Measurements from ENCODE around the gene CXCR3. TPM values are rescaled to one million over a fixed set of nuclear protein-coding genes. Genes with fewer than 3 reads are reported as not detected.
A peak's percentile ranks its signal among the peaks of the same experiment; 100 is the strongest.
"Not testable (repeated sequence)": the region's sequence is repeated elsewhere in the genome, so short reads cannot be mapped to it uniquely, and the experiment has no call there.

The CXCR3 gene
- total RNA-seq, 2 donors from 2014 or later = 2.7 to 14.8 TPM

DNA sequence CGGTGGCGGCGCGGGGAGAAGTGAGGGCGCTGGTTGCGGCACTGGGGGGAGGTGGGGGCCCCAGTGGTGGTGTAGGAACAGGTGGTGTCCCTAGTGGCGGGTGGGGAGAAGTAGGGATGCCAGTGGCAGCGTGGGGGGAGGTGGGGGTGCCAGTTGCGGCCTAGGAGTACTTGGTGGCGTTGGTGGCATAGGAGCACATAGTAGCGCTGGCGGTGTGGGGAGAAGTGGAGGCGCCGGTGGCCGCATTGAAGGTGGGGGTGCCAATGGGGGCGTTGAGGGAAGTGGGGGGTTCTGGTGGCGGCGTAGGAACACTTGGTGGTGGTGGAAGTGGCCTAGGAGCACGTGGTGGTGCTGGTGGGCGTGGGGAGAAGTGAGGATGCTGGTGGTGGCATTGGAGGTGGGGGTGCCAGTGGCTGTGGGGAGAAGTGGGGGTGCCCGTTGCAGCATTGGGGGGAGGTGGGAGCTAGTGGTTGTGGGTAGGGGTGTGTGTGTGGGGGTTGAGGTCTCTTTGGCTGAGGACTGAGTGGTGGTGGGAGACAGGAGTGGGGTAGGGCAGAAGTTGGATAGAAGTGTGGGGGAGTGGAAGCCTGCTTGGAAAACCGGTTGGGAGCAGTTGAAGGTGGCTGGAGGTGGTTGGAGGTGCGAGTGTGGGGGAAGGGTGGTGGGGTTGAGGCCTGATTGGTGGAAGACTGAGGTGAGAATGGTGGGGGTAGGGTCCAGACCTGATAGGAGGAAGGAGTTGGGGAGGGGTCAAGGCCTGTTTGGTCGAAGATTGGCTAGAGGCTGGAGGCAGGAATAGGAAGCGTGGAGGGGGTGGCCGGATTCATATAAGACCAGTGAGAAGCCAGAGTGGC is 38.9 kb downstream of the CXCR3 start:
- Mint-ChIP-seq H3K4me1 (ENCODE audit: low read depth in 2 of 2) (peaks cover 0 to 15% of the 10 kb centered on the region in 2 donors), H3K4me3 (no peak overlapping the region), H3K9me3 (no peaks in the 10 kb centered on the region), H3K27ac (peak overlapping the region; percentile 33 to 72), H3K36me3 (no peaks in the 10 kb centered on the region), H3K27me3 (no peaks in the 10 kb centered on the region)
- DNase-seq (ENCODE audit: low spot score) = no peak
- ATAC-seq = peak in 1 of 2 donors; percentile 55

DNA sequence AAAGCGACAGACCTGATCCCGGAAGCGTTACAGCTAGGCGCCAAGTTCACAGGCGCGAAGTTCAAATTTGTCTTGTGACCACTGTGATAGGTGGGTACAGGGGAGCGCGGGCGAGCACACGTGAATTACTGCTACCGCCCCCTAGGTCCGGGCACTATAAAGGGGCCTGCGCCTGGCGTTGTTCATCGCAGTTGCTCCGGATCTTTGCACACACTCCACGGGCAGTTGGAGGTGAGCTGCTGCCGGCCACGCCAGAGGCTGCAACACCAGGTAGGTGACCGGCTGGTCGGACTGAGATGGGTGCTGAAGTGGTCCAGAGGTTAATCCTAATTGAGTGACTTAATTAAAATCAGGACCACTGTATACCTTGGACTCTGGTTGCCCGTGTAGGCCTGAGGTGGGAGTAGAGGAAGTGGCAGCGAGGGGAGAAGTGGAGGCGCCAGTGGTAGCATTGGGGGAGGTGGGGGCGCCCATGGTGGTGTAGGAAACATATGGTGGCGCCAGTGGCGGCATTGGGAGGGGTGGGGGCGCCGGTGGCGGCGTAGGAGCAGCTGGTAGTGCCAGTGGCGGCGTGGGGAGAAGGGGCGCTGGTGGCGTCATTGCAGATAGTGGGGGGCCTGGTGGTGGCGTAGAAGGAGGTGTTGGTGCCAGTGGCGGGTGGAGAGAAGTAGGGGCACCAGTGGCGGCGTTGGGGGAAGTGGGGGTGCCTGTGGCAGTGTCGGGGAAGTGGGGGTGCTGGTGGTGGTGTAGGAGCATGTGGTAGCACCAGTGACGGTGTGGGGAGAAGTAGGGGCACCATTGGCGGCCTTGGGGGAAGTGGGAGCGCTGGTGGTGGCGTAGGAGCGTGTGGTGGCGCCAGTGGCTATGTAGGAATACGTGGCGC is 39.8 kb downstream of the CXCR3 start, which contains the start of gene GCNA:
Gene GCNA (plus strand): TSS at position 185 of the 883 bp plus-strand sequence. CDS start 2,385 bp downstream, outside the sequence.
- no peak for ATAC-seq
- H3K4me3 Mint-ChIP-seq = no peak within 1 kb of the TSS
- no peaks in the 10 kb centered on the region for H3K27me3 Mint-ChIP-seq
- peaks cover 0 to 15% of the 10 kb centered on the region in 2 donors for H3K4me1 Mint-ChIP-seq (ENCODE audit: low read depth in 2 of 2)
- no peaks in the 10 kb centered on the region for H3K36me3 Mint-ChIP-seq
- H3K9me3 Mint-ChIP-seq = no peaks in the 10 kb centered on the region
- DNase-seq (ENCODE audit: low spot score) = no peak
- peak within 1 kb of the TSS in 1 of 2 donors; percentile 76 for H3K27ac Mint-ChIP-seq

DNA sequence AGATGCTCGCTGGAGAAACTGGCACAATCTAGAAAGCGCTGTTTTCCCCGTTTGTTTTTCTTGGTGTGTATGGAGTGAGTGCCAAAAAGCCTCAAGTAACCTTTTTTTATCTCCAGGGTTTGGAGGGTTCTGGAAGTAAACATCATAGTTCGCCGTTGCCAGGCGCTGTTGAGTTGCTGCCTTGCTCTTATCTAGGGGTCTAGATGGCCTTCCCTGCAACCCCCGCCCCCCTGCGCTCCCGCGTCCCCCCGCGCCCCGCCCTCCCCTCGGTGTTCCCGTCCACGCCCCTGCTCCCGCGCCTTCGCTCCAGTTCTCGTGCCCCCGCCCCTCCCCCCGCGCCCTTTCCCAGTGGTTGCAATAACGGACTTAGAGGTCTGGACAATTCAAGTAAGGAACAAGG is 40.6 kb downstream of the CXCR3 start:
- Mint-ChIP-seq H3K4me1 (ENCODE audit: low read depth in 2 of 2) (peaks cover 0 to 15% of the 10 kb centered on the region in 2 donors), H3K27ac (peak overlapping the region in 1 of 2 donors; percentile 76), H3K36me3 (no peaks in the 10 kb centered on the region), H3K9me3 (no peaks in the 10 kb centered on the region), H3K4me3 (no peak overlapping the region), H3K27me3 (no peaks in the 10 kb centered on the region)
- ATAC-seq (no peak), DNase-seq (ENCODE audit: low spot score) (no peak)

DNA sequence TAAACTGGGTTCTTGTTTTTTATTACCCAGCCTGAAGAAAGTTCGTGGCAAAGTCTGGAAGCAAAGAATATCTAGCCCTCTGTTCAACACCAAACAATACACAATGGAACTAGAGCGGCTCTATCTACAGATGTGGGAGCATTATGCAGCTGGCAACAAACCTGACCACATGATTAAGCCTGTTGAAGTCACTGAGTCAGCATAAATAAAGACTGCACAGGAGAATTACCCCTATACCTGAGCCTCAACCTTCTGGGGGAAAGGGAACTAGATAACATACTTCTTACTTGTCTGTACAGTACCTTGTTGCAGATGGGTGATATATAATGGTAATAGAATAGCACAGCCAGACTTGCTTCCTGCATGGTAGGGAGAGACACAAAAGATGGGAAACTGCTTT is 44.7 kb downstream of the CXCR3 start:
- DNase-seq (ENCODE audit: low spot score) (no peak), ATAC-seq (no peak)
- peaks cover 0 to 6% of the 10 kb centered on the region in 2 donors for H3K4me1 Mint-ChIP-seq (ENCODE audit: low read depth in 2 of 2)
- H3K4me3 Mint-ChIP-seq = no peak overlapping the region
- no peaks in the 10 kb centered on the region for H3K36me3 Mint-ChIP-seq
- no peaks in the 10 kb centered on the region for H3K27me3 Mint-ChIP-seq
- no peak overlapping the region for H3K27ac Mint-ChIP-seq
- H3K9me3 Mint-ChIP-seq = no peaks in the 10 kb centered on the region

DNA sequence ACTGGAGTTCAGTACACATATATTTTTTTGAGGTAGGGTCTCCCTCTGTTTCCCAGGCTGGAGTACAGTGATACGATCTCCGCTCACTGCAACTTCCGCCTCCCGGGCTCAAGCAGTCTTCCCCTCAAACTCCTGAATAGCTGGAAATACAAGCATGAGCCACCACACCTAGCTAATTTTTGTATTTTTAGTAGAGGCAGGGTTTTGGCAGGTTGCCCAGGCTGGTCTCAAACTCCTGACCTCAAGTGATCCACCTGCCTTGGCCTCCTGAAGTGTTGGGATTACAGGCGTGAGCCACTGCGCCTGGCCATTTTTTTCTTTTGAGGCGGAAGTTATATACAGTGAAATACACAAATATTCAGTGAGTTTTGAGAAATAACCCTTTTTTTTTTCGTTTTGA is 46.9 kb downstream of the CXCR3 start:
- not testable (repeated sequence) for H3K9me3 Mint-ChIP-seq; H3K27me3 Mint-ChIP-seq; H3K4me3 Mint-ChIP-seq; H3K4me1 Mint-ChIP-seq (ENCODE audit: low read depth in 2 of 2); ATAC-seq; DNase-seq (ENCODE audit: low spot score); H3K36me3 Mint-ChIP-seq
- peak overlapping the region in 1 of 2 donors; percentile 62 for H3K27ac Mint-ChIP-seq

Other genes starting within 250 kb of the CXCR3 start
- gene OGT, start 85.4 kb downstream of the CXCR3 start, total RNA-seq = 100 to 1,000 TPM; 309 to 356 TPM
- gene GCNA, start 40.1 kb downstream of the CXCR3 start, total RNA-seq = 1 to 10 TPM; 5.5 to 6.1 TPM
- gene CXorf49, start 99.8 kb upstream of the CXCR3 start, total RNA-seq = not detected
- not detected for gene CXorf49B, start 144.8 kb upstream of the CXCR3 start, total RNA-seq